Hematopoietic multipotent progenitor cell treated with erythropoietin and hydrocortisone succinate and interleukin-3 and kit ligand, for 15 days (in vitro differentiated cells): ENCODE measurements around the gene DUSP5.
"Not testable (repeated sequence)": the region's sequence is repeated elsewhere in the genome, so short reads cannot be mapped to it uniquely, and the experiment has no call there.

ENCODE experiments used
- DNase-seq: peaks from one replicate; pipeline ENCODE4 v3.0.0-alpha.2; 2015; ENCODE audit warnings: low spot score

DUSP5 gene

GRCh38 chr10:110523736-110524135 is 26.0 kb downstream of the DUSP5 start:
- DNase-seq, result no peak

GRCh38 chr10:110524179-110524858 is 26.6 kb downstream of the DUSP5 start:
- no peak for DNase-seq

GRCh38 chr10:110524859-110525232 is 27.1 kb downstream of the DUSP5 start:
- no peak for DNase-seq

GRCh38 chr10:110525349-110526260 is 27.9 kb downstream of the DUSP5 start:
- no peak for DNase-seq

- no peak for DNase-seq
Observed at GRCh38 chr10:110527731-110528171, 30.0 kb downstream of the DUSP5 start.

- no peak for DNase-seq
Observed at GRCh38 chr10:110528224-110528996, 30.7 kb downstream of the DUSP5 start.

GRCh38 chr10:110528997-110529524 is 31.4 kb downstream of the DUSP5 start:
- not testable (repeated sequence) for DNase-seq

GRCh38 chr10:110529596-110530011 is 31.9 kb downstream of the DUSP5 start:
- DNase-seq, result no peak

- DNase-seq, result no peak
Observed at GRCh38 chr10:110530131-110530831, 32.6 kb downstream of the DUSP5 start.

- DNase-seq, result no peak
Observed at GRCh38 chr10:110531687-110532086, 34.0 kb downstream of the DUSP5 start.

GRCh38 chr10:110532628-110533027 is 34.9 kb downstream of the DUSP5 start:
- DNase-seq, result not testable (repeated sequence)

- DNase-seq, result no peak
Observed at GRCh38 chr10:110533149-110533548, 35.4 kb downstream of the DUSP5 start.

GRCh38 chr10:110534571-110534970 is 36.9 kb downstream of the DUSP5 start:
- no peak for DNase-seq

GRCh38 chr10:110535958-110536891 is 38.5 kb downstream of the DUSP5 start:
- DNase-seq, result no peak

- no peak for DNase-seq
Observed at GRCh38 chr10:110539091-110539490, 41.4 kb downstream of the DUSP5 start.

GRCh38 chr10:110540031-110540430 is 42.3 kb downstream of the DUSP5 start:
- no peak for DNase-seq

GRCh38 chr10:110544958-110545537 is 47.3 kb downstream of the DUSP5 start:
- DNase-seq, result no peak

- no peak for DNase-seq
Observed at GRCh38 chr10:110546077-110546476, 48.4 kb downstream of the DUSP5 start.

GRCh38 chr10:110546499-110547110 is 48.9 kb downstream of the DUSP5 start:
- DNase-seq, result no peak
